SK-N-SH (cell line): ENCODE results near the gene ECE1. TPM values are rescaled to one million over a fixed set of nuclear protein-coding genes. Genes with fewer than 3 reads are reported as not detected.
A peak's percentile ranks its signal among the peaks of the same experiment; 100 is the strongest.

ENCODE experiments used
- CTCF ChIA-PET: fragments of 300-600, 350-600 bp; formaldehyde crosslinking; extraction: SDS; loops from one replicate; lab custom pipeline; 2021; lab: Yijun Ruan, JAX
- POLR2A ChIA-PET: fragments of 350-600 bp; sonication (Branson Sonifier 250); formaldehyde crosslinking; extraction: SDS; loops from one replicate; lab custom pipeline; 2020; ENCODE audit warnings: antibody characterized with exemption, inconsistent platforms; lab: Yijun Ruan, JAX
- DNase-seq: peaks from one replicate; pipeline ENCODE4 v3.0.0; 2012
- H2AFZ ChIP-seq: fragments of 200-600 bp; sonication (generic); 2 replicates; pipeline ENCODE4 v1.8.1; 2016; ENCODE audit warnings: antibody characterized with exemption, mild to moderate bottlenecking, low read depth
- H3F3A ChIP-seq: fragments of 200-600 bp; sonication (generic); replicated peaks from 2 replicates; pipeline ENCODE3; 2016; ENCODE audit warnings: antibody characterized with exemption, mild to moderate bottlenecking; ENCODE audit not compliant: insufficient read depth
- H3K27ac ChIP-seq, 2 experiments: fragments of 200-500 bp in 1 of 2; fragments of 200-600 bp in 1 of 2; sonication (Bioruptor generic) in 1 of 2; sonication (generic), shearing (Covaris generic) in 1 of 2; 2 replicates each; pipeline versions ENCODE4 v1.5.1 to v1.6.1; 2014 to 2016; ENCODE audit warnings: low read depth in 2 of 2, inconsistent platforms in 1 of 2, low read length in 1 of 2, mild to moderate bottlenecking in 1 of 2, mixed read lengths in 1 of 2
- H3K27me3 ChIP-seq: fragments of 200-600 bp; sonication (generic), shearing (Covaris generic); 2 replicates; pipeline ENCODE4 v1.6.1; 2016; ENCODE audit warnings: mixed run types; ENCODE audit not compliant: insufficient read depth
- H3K36me3 ChIP-seq, 2 experiments: fragments of 200-500 bp in 1 of 2; fragments of 200-600 bp in 1 of 2; sonication (Bioruptor generic) in 1 of 2; sonication (generic) in 1 of 2; replicated peaks in 1 of 2; 2 replicates each; pipeline versions ENCODE3 to v1.5.1; 2014 to 2016; ENCODE audit warnings: low read length in 1 of 2, mild to moderate bottlenecking in 1 of 2; ENCODE audit not compliant: insufficient read depth in 2 of 2, control insufficient read depth in 1 of 2
- H3K4me1 ChIP-seq, 2 experiments: fragments of 200-500 bp in 1 of 2; fragments of 200-600 bp in 1 of 2; sonication (Bioruptor generic) in 1 of 2; sonication (generic), shearing (Covaris generic) in 1 of 2; 2 replicates each; pipeline versions ENCODE4 v1.5.1 to v1.6.1; 2014 to 2016; ENCODE audit warnings: low read depth in 1 of 2, low read length in 1 of 2, mixed run types in 1 of 2; ENCODE audit not compliant: insufficient read depth in 2 of 2, control insufficient read depth in 1 of 2
- H3K4me2 ChIP-seq: fragments of 200-600 bp; sonication (generic), shearing (Covaris generic); 2 replicates; pipeline ENCODE4 v1.6.1; 2017; ENCODE audit warnings: mixed run types
- H3K4me3 ChIP-seq, 2 experiments: fragments of 200-500 bp in 1 of 2; fragments of 200-600 bp in 1 of 2; sonication (Bioruptor generic) in 1 of 2; sonication (generic), shearing (Covaris generic) in 1 of 2; 2 replicates each; pipeline versions ENCODE4 v1.5.1 to v1.8.1; 2014 to 2016; ENCODE audit warnings: low read depth in 2 of 2, inconsistent platforms in 1 of 2, low read length in 1 of 2, mild to moderate bottlenecking in 1 of 2, mixed read lengths in 1 of 2, moderate library complexity in 1 of 2
- H3K79me2 ChIP-seq: fragments of 200-600 bp; sonication (generic); 2 replicates; pipeline ENCODE4 v1.8.1; 2017; ENCODE audit warnings: mild to moderate bottlenecking; ENCODE audit not compliant: insufficient read depth
- H3K9ac ChIP-seq: fragments of 200-600 bp; sonication (generic); 2 replicates; pipeline ENCODE4 v1.6.1; 2017; ENCODE audit warnings: mixed run types
- H3K9me2 ChIP-seq: fragments of 200-600 bp; sonication (generic); 2 replicates; pipeline ENCODE4 v1.6.1; 2017; ENCODE audit warnings: mixed run types
- H3K9me3 ChIP-seq: fragments of 200-600 bp; sonication (generic); 2 replicates; pipeline ENCODE4 v1.6.1; 2017; ENCODE audit warnings: mixed run types, mild to moderate bottlenecking, moderate library complexity
- H4K20me1 ChIP-seq: fragments of 200-600 bp; sonication (generic); 2 replicates; pipeline ENCODE4 v1.6.1; 2017; ENCODE audit warnings: mild to moderate bottlenecking, mixed run types; ENCODE audit not compliant: insufficient read depth
- EP300 ChIP-seq, 2 experiments: IDR thresholded peaks; 2 replicates each; pipeline versions ENCODE4 v1.4.0 to v1.6.1; 2012; ENCODE audit warnings: borderline replicate concordance in 1 of 2, low read depth in 1 of 2, low read length in 1 of 2
- FOSL2 ChIP-seq: IDR thresholded peaks from 2 replicates; pipeline ENCODE4 v1.4.0; 2012; ENCODE audit warnings: low read depth, mild to moderate bottlenecking, moderate library complexity, borderline replicate concordance
- GABPA ChIP-seq: IDR thresholded peaks from 2 replicates; pipeline ENCODE4 v1.4.0; 2012; ENCODE audit warnings: low read depth, mild to moderate bottlenecking
- JUND ChIP-seq: IDR thresholded peaks from 2 replicates; pipeline ENCODE4 v1.4.0; 2012
- MAX ChIP-seq: IDR thresholded peaks from 2 replicates; pipeline ENCODE4 v1.4.0; 2012; ENCODE audit warnings: low read depth
- NFIC ChIP-seq: IDR thresholded peaks from 2 replicates; pipeline ENCODE4 v1.4.0; 2012; ENCODE audit warnings: borderline replicate concordance
- POLR2AphosphoS5 ChIP-seq: IDR thresholded peaks from 2 replicates; pipeline ENCODE4 v1.6.1; 2012; ENCODE audit warnings: low read depth, low read length
- RAD21 ChIP-seq: IDR thresholded peaks from 2 replicates; pipeline ENCODE4 v1.6.1; 2012; ENCODE audit warnings: mild to moderate bottlenecking, low read length
- SMC3 ChIP-seq: IDR thresholded peaks from 2 replicates; pipeline ENCODE4 v1.6.1; 2012; ENCODE audit warnings: low read depth, low read length, improper control_type of control experiment
- TAF1 ChIP-seq: IDR thresholded peaks from 2 replicates; pipeline ENCODE4 v1.6.1; 2012; ENCODE audit warnings: low read depth, mild to moderate bottlenecking, low read length, moderate library complexity, borderline replicate concordance
- ZBTB33 ChIP-seq: IDR thresholded peaks from 2 replicates; pipeline ENCODE4 v1.4.0; 2012; ENCODE audit warnings: low read depth, borderline replicate concordance
- WGBS: methylation state at CpG from one replicate; pipeline ENCODE4 v1.1.6; 2017; ENCODE audit warnings: low lambda C conversion rate; 5-methylcytosine and 5-hydroxymethylcytosine counted together
- polyA plus RNA-seq, 3 experiments: library from polyadenylated mRNA; depleted of rRNA; stranded (reverse); fragments of >200 nt; gene quantifications; 2 replicates each; pipeline ENCODE4 v1.2.3, GENCODE V29; 2012

The ECE1 gene
- polyA plus RNA-seq, 1 of the 3 experiments (the other 2 are of a cell fraction), result 96.6 TPM

GRCh38 chr1:21297975-21298374 lies 7.7 kb upstream of the ECE1 start:
- Histone ChIP-seq H4K20me1 (no peaks in the 10 kb centered on the region), H2AFZ (no peak overlapping the region), H3K27ac (no peak overlapping the region), H3K27me3 (no peaks in the 10 kb centered on the region), H3F3A (peaks cover 2% of the 10 kb centered on the region), H3K4me3 (no peak overlapping the region), H3K9me2 (no peaks in the 10 kb centered on the region), H3K36me3 (no peaks in the 10 kb centered on the region), H3K4me2 (no peak overlapping the region), H3K9ac (no peak overlapping the region), H3K4me1 (peaks cover 6 to 39% of the 10 kb centered on the region in 2 experiments), H3K79me2 (peaks cover 4% of the 10 kb centered on the region; the same call in 1 of the 2 replicates), H3K9me3 (no peaks in the 10 kb centered on the region)
- WGBS, result 89% methylated on average over 12 of the region's 13 CpGs
- no peak for DNase-seq
- ChIA-PET CTCF (interaction anchor here (1.1 to 3.3 kb wide), 5 partner anchors 28 to 73 kb away, joined by 3 to 17 read pairs (median 12); no protein-coding TSS in a partner anchor), POLR2A (no interaction called here)
- TF ChIP-seq FOSL2, result peak; percentile 33; the same call in 1 of the 2 replicates
- TF ChIP-seq GABPA, result no peak
- TF ChIP-seq POLR2AphosphoS5, result no peak

GRCh38 chr1:21296509-21297354 lies 6.5 kb upstream of the ECE1 start:
- no peaks in the 10 kb centered on the region for H4K20me1 ChIP-seq
- H2AFZ ChIP-seq, result no peak overlapping the region
- TF ChIP-seq MAX, result no peak
- no peak for TF ChIP-seq EP300 (IDR thresholded peaks at IDR 0.05; ENCODE audit: borderline replicate concordance in 1 of 2, low read depth in 1 of 2, low read length in 1 of 2)
- no peak for TF ChIP-seq NFIC
- TF ChIP-seq ZBTB33, result no peak
- no peak for TF ChIP-seq TAF1
- no peak for TF ChIP-seq JUND
- no peak for TF ChIP-seq FOSL2
- TF ChIP-seq RAD21, result no peak
- TF ChIP-seq SMC3, result no peak
- no peak overlapping the region for H3K4me3 ChIP-seq
- H3K79me2 ChIP-seq, result 0 out of 2 replicates have a peak, but pooled peaks cover 3% of the 10 kb centered on the region
- no peak overlapping the region for H3K4me2 ChIP-seq
- H3K9me2 ChIP-seq, result no peaks in the 10 kb centered on the region
- H3K9ac ChIP-seq, result no peak overlapping the region
- no peak overlapping the region for H3K27ac ChIP-seq
- H3F3A ChIP-seq, result no peaks in the 10 kb centered on the region
- ChIA-PET CTCF (interaction anchor here (1.1 to 5.0 kb wide), 3 partner anchors 26 to 71 kb away, joined by 3 to 20 read pairs (median 5); no protein-coding TSS in a partner anchor), POLR2A (no interaction called here)
- no peaks in the 10 kb centered on the region for H3K9me3 ChIP-seq
- DNase-seq, result no peak
- peaks cover 0 to 33% of the 10 kb centered on the region in 2 experiments; a peak in 1 of 4 replicates for H3K4me1 ChIP-seq
- 79% methylated on average over 4 of the region's 7 CpGs for WGBS
- no peaks in the 10 kb centered on the region for H3K27me3 ChIP-seq
- no peaks in the 10 kb centered on the region for H3K36me3 ChIP-seq
